Measurements from ENCODE around the gene PLEKHM2.
A peak's percentile ranks its signal among the peaks of the same experiment; 100 is the strongest.

PLEKHM2 gene

GRCh38 chr1:15740924-15741850 lies 57.1 kb downstream of the PLEKHM2 start:
- peak; percentile 63 for DNase-seq

GRCh38 chr1:15742339-15742801 lies 58.2 kb downstream of the PLEKHM2 start, which contains the start of gene TMEM82:
TMEM82 (plus strand) TSS chr1:15742499; CDS start chr1:15742560, 61 bp downstream.
- no peak for DNase-seq

GRCh38 chr1:15744122-15744679 lies 60.1 kb downstream of the PLEKHM2 start:
- DNase-seq, result no peak

- no peak for DNase-seq
These were observed 63.3 kb downstream of the PLEKHM2 start for GRCh38 chr1:15747378-15747777.

- no peak for DNase-seq
These were observed 64.1 kb downstream of the PLEKHM2 start for GRCh38 chr1:15748264-15748663.

GRCh38 chr1:15748690-15749398 lies 64.7 kb downstream of the PLEKHM2 start:
- DNase-seq, result no peak

GRCh38 chr1:15749399-15750291 lies 65.5 kb downstream of the PLEKHM2 start:
- peak; percentile 70 for DNase-seq

GRCh38 chr1:15750924-15751323 lies 66.8 kb downstream of the PLEKHM2 start:
- DNase-seq, result no peak

GRCh38 chr1:15751717-15752116 lies 67.6 kb downstream of the PLEKHM2 start:
- no peak for DNase-seq

GRCh38 chr1:15753776-15754175 lies 69.7 kb downstream of the PLEKHM2 start:
- DNase-seq, result no peak

GRCh38 chr1:15755021-15755645 lies 71.0 kb downstream of the PLEKHM2 start:
- DNase-seq, result no peak

GRCh38 chr1:15755646-15756040 lies 71.5 kb downstream of the PLEKHM2 start:
- DNase-seq, result no peak

- no peak for DNase-seq
These were observed 72.3 kb downstream of the PLEKHM2 start for GRCh38 chr1:15756143-15757015.

- DNase-seq, result no peak
These were observed 73.0 kb downstream of the PLEKHM2 start for GRCh38 chr1:15757016-15757543.

- DNase-seq, result peak; percentile 43
These were observed 73.6 kb downstream of the PLEKHM2 start for GRCh38 chr1:15757575-15758342.

GRCh38 chr1:15758343-15758931 lies 74.3 kb downstream of the PLEKHM2 start, which contains the start of gene FBLIM1:
FBLIM1 (plus strand) TSS chr1:15758795; CDS start chr1:15764984, 6,189 bp downstream.
- DNase-seq, result no peak

- DNase-seq, result peak; percentile 36
These were observed 75.0 kb downstream of the PLEKHM2 start for GRCh38 chr1:15758953-15759661.

- DNase-seq, result peak; percentile 90
These were observed 76.5 kb downstream of the PLEKHM2 start for GRCh38 chr1:15760520-15761211.

Measured in EL (cell line).